ENCODE results near the gene ANKRD31.

Gene ANKRD31

DNA sequence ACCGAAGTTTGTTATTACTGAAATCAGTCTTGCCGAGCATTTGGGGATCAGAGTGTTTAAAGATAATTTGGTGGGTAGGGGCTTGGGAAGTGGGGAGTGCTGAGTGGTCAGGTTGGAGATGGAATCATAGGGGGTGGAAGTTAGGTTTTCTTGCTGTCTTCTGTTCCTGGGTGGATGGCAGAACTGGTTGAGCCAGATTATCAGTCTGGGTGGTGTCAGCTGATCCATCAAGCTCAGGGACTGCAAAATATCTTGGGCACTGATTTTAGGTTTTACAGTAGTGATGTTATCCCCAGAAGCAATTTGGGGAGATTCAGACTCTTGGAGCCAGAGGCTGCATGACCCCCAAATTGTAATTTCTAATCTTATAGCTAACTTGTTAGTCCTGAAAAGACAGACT, 5.4 kb upstream of the ANKRD31 start:
- ATAC-seq: no peak
- TF ChIP-seq, protein P1, sequence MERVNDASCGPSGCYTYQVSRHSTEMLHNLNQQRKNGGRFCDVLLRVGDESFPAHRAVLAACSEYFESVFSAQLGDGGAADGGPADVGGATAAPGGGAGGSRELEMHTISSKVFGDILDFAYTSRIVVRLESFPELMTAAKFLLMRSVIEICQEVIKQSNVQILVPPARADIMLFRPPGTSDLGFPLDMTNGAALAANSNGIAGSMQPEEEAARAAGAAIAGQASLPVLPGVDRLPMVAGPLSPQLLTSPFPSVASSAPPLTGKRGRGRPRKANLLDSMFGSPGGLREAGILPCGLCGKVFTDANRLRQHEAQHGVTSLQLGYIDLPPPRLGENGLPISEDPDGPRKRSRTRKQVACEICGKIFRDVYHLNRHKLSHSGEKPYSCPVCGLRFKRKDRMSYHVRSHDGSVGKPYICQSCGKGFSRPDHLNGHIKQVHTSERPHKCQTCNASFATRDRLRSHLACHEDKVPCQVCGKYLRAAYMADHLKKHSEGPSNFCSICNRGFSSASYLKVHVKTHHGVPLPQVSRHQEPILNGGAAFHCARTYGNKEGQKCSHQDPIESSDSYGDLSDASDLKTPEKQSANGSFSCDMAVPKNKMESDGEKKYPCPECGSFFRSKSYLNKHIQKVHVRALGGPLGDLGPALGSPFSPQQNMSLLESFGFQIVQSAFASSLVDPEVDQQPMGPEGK (CRISPR knock-in tag; IDR thresholded peaks at IDR 0.05; ENCODE audit: borderline replicate concordance): no peak
- TF ChIP-seq SNAI2 (CRISPR knock-in tag; IDR thresholded peaks at IDR 0.05): no peak
- no peak for TF ChIP-seq OSR1 (CRISPR knock-in tag; IDR thresholded peaks at IDR 0.05)
- TF ChIP-seq, protein P2, sequence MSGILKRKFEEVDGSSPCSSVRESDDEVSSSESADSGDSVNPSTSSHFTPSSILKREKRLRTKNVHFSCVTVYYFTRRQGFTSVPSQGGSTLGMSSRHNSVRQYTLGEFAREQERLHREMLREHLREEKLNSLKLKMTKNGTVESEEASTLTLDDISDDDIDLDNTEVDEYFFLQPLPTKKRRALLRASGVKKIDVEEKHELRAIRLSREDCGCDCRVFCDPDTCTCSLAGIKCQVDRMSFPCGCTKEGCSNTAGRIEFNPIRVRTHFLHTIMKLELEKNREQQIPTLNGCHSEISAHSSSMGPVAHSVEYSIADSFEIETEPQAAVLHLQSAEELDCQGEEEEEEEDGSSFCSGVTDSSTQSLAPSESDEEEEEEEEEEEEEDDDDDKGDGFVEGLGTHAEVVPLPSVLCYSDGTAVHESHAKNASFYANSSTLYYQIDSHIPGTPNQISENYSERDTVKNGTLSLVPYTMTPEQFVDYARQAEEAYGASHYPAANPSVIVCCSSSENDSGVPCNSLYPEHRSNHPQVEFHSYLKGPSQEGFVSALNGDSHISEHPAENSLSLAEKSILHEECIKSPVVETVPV (CRISPR knock-in tag; IDR thresholded peaks at IDR 0.05): no peak

- no peak for TF ChIP-seq SNAI2 (CRISPR knock-in tag; IDR thresholded peaks at IDR 0.05)
- no peak for TF ChIP-seq TCF4 (CRISPR knock-in tag; IDR thresholded peaks at IDR 0.05; ENCODE audit: borderline replicate concordance)
- TF ChIP-seq GLIS3 (CRISPR knock-in tag; IDR thresholded peaks at IDR 0.05): no peak
- no peak for TF ChIP-seq BACH2 (CRISPR knock-in tag; IDR thresholded peaks at IDR 0.05; ENCODE audit: borderline replicate concordance)
- TF ChIP-seq CSDC2 (CRISPR knock-in tag; IDR thresholded peaks at IDR 0.05): no peak
- no peak for TF ChIP-seq TOX (CRISPR knock-in tag; IDR thresholded peaks at IDR 0.05; ENCODE audit: borderline replicate concordance)
- no peak for TF ChIP-seq OSR1 (CRISPR knock-in tag; IDR thresholded peaks at IDR 0.05)
- TF ChIP-seq, protein P2 (CRISPR knock-in tag; IDR thresholded peaks at IDR 0.05): no peak
- TF ChIP-seq PPARA (CRISPR knock-in tag; IDR thresholded peaks at IDR 0.05; ENCODE audit: borderline replicate concordance): no peak
- no peak for TF ChIP-seq ISL1 (CRISPR knock-in tag; IDR thresholded peaks at IDR 0.05)
- no peak for TF ChIP-seq ARNTL (CRISPR knock-in tag; IDR thresholded peaks at IDR 0.05; ENCODE audit: borderline replicate concordance, low read depth)
- no peak for ATAC-seq
Observed at GRCh38 chr5:75239681-75240080, 3.0 kb upstream of the ANKRD31 start.

DNA sequence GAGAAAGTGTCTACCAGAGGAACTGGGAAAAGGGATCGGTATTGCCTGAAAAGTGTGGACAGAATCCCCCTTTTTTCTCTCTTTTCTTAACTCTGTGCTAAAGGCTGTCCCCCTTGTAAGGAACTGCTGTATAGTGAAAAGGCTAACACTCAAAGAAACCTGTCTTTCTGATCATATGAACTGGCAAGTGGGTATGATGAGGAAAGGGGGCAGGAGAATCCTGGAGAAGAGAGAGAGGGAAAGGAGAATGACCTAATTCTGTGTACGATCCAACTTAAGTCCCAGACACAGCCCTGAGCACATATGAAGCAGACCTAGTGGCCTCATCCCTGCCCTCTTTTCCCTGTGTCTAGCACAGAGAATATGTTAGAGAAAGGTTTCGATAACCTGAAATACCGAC, 967 bp downstream of the ANKRD31 start:
- no peak for TF ChIP-seq ZFP3 (CRISPR knock-in tag; IDR thresholded peaks at IDR 0.05)
- no peak for TF ChIP-seq TCF4 (CRISPR knock-in tag; IDR thresholded peaks at IDR 0.05; ENCODE audit: borderline replicate concordance)
- TF ChIP-seq CSDC2 (CRISPR knock-in tag; IDR thresholded peaks at IDR 0.05): no peak
- TF ChIP-seq ZFP30 (CRISPR knock-in tag; IDR thresholded peaks at IDR 0.05): no peak
- no peak for TF ChIP-seq RARB (CRISPR knock-in tag; IDR thresholded peaks at IDR 0.05)
- no peak for TF ChIP-seq BACH2 (CRISPR knock-in tag; IDR thresholded peaks at IDR 0.05; ENCODE audit: borderline replicate concordance)
- TF ChIP-seq, protein P3, sequence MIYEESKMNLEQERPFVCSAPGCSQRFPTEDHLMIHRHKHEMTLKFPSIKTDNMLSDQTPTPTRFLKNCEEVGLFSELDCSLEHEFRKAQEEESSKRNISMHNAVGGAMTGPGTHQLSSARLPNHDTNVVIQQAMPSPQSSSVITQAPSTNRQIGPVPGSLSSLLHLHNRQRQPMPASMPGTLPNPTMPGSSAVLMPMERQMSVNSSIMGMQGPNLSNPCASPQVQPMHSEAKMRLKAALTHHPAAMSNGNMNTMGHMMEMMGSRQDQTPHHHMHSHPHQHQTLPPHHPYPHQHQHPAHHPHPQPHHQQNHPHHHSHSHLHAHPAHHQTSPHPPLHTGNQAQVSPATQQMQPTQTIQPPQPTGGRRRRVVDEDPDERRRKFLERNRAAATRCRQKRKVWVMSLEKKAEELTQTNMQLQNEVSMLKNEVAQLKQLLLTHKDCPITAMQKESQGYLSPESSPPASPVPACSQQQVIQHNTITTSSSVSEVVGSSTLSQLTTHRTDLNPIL (CRISPR knock-in tag; IDR thresholded peaks at IDR 0.05; ENCODE audit: low read depth): no peak
- TF ChIP-seq, protein P4, sequence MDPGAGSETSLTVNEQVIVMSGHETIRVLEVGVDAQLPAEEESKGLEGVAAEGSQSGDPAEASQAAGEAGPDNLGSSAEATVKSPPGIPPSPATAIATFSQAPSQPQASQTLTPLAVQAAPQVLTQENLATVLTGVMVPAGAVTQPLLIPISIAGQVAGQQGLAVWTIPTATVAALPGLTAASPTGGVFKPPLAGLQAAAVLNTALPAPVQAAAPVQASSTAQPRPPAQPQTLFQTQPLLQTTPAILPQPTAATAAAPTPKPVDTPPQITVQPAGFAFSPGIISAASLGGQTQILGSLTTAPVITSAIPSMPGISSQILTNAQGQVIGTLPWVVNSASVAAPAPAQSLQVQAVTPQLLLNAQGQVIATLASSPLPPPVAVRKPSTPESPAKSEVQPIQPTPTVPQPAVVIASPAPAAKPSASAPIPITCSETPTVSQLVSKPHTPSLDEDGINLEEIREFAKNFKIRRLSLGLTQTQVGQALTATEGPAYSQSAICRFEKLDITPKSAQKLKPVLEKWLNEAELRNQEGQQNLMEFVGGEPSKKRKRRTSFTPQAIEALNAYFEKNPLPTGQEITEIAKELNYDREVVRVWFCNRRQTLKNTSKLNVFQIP (CRISPR knock-in tag; IDR thresholded peaks at IDR 0.05; ENCODE audit: borderline replicate concordance, low read depth): no peak
- no peak for TF ChIP-seq ZC3H10 (CRISPR knock-in tag; IDR thresholded peaks at IDR 0.05)
- no peak for TF ChIP-seq PPARA (CRISPR knock-in tag; IDR thresholded peaks at IDR 0.05; ENCODE audit: borderline replicate concordance)
- TF ChIP-seq, protein P1 (CRISPR knock-in tag; IDR thresholded peaks at IDR 0.05; ENCODE audit: borderline replicate concordance): no peak
- no peak for TF ChIP-seq TOX (CRISPR knock-in tag; IDR thresholded peaks at IDR 0.05; ENCODE audit: borderline replicate concordance)
- TF ChIP-seq GLIS3 (CRISPR knock-in tag; IDR thresholded peaks at IDR 0.05): no peak
- TF ChIP-seq ARNTL (CRISPR knock-in tag; IDR thresholded peaks at IDR 0.05; ENCODE audit: borderline replicate concordance, low read depth): no peak
- no peak for TF ChIP-seq ISL1 (CRISPR knock-in tag; IDR thresholded peaks at IDR 0.05)
- ATAC-seq: no peak
